GM11168 (cell line): Measurements from ENCODE around the gene TAGLN2.

ENCODE experiments used
- in situ Hi-C: fragments of 300-500 bp; cut with MboI; formaldehyde crosslinking; loops from one replicate; pipeline ENCODE4 v1.12.0; 2022; ENCODE audit warnings: low sequenced_read_pairs; ENCODE audit not compliant: unreplicated experiment

Gene TAGLN2

DNA sequence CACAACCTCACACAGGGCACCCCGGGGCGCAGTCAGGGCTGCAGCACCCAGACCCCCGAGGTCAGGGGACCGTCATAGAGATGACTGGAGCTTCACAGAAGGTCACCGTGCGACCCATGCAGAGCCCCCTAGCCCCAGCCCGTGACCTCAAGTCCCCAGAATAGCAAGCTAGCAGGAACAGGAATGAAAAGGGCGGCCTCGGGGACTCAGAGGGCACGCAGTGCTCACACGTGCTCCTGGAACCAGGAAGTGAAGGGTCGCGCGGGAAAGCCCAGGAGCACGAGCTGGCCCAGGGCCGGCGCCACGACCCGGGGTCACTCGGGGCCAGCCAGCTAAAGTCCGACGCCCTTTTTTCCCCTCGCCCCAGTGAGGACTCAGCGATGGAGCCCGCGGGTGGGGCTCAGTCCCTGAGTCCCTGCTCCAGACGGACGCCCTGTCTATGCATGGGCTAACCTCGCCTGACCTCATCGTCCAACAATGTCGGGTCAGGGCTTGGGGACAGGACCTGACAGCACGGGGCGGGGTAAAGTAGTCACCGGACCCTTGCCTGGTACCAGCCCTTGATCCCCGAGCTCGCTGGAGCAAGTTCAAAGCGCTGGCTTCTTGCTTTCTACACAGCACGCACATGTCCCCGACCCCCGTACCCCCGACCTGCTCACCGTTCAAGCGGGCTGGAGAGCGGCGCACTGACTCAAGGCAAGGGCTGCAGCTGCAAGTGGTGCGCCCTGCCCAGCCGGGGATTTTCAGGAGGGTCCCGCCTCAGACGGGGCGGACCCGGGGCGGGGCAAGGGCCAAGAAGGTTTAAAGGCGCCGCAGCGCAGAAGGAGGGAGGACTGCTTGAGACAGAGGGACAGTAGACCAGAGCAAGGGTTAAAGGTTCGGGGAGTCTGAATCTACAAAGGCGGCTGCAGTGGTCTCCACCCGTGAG is at the start of gene TAGLN2:
Gene TAGLN2 (minus strand): TSS at position 717 of the 928 bp plus-strand sequence. CDS start 4,998 bp downstream, outside the sequence.
- in situ Hi-C loops, result no loop called here

DNA sequence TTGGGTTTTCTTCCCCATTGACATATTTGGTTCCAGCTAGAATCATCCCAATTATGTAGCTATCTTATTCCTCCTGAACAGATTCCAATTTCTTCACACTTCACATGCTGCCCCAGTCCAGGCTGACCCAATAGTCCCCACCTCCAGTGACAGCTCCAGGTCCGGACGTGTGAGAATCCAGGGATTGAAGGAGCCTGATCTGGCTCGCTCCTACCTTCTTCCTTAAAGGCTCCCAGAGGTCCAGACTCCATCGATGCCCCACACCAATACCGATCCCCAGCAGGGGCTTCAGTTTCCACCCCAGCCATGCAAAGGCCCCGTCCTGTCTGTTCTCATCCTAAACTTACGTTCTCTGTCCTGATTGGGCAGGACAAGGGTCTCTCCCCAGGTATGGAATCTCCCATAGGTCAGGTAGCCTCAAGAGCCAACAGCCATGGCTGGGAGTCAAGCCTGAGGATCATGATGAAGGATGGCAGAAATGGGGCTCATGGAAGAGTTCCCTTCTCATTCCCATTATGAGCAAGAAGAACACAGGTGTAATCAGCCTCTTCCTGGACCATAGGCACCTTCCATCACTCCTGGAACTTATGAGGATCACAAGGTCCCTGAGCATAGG is 49.2 kb upstream of the TAGLN2 start:
- in situ Hi-C loops, result no loop called here

DNA sequence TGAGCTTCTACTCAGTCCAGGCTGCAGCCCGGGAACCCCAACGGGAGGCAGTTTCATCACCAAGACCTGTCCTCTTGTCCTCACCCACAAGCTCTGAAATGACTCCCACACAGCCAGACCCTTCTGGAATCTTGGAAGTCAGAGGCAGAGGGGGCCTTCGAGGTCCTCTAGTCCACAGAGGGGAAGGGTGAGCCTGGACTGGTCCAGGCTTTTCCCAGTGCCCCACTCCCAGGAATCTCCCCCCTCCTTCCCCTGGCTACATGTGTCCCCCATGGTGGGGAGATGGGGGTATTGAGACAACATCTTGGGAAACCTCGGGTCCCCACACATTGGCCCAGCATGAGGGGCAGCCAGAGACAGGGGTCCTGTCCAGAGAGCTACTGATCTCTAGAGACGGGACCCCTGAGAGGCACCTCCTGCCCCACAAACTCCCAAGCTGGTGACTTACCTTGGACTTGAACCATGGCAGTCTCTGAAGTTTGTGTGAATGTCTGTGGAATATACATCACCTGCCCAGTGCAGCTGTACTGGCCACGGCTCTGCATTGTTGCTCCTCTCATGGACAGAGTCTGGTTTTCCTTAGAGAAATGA is 48.1 kb upstream of the TAGLN2 start:
- in situ Hi-C loops, result no loop called here

DNA sequence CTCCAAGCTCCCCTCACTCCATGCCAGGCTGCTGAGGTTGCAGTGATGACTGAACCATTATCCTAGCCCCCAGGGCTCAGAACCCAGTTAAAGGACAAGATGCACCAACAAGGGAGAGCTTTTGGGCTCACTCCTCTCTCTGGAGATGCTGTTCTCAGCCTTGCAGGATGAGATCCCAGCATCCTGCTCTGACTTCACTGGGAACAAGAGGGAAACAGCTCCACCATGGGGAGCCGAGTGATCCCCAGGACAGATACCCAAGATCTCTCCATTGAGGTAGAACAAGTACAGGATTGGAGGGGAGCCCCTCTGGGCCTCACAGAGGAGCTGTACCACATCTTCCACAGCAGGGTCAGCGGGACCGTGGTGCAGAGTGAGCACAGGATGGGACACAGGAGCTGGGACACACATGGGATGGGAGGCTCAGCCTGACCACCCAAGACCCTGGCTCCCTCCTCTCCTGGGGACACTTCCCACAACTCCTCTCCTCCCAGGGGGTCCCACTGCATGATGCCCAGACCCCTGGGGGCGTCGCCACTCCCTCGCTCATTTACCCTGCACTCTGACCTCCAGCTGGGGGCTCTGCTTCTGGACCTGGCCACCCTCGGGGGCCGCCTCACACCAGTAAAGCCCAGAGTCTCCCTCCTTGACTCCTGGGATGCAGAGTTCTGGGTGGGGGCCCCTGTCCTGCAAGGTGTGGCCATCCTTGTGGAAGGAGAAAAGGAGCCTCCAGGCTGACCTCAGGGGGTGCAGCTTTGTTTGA is 47.3 kb upstream of the TAGLN2 start:
- in situ Hi-C loops, result no loop called here

DNA sequence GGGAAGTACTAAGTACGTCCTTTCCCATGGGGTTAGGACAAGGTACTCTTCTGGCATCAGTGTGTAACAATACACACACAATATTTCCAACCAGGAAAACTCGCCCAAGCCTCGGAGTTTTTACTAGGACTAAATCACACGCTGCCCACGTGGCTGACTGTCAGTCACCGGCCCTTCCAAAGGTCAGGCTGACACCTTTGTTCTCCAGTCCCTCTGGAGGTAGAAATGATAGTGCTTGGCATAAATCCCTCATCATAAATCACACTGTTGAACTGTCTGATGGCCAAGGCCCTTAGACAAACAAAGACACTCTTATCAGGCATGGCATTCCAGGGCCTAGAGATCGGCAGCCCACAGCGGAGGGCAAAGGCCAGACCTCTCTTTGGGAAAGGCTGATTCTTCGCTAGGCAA is 45.6 kb upstream of the TAGLN2 start:
- in situ Hi-C loops, result no loop called here

DNA sequence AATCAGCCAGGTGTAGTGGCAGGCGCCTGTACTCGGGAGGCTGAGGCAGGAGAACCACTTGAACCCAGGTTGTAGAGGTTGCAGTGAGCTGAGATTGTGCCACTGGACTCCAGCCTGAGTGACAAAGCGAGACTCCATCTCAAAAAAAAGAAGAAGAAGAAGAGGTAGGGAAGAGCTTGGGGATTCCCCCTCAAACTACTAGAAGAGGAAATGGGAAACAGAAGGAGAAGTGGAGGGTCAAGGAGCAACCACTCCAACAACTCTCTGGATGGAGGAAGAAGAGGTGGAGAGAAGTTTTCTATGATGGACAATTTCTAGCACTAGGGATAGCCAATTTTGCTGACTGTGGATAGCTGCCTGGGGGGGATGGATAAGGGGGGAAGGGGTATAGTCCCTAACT is 43.6 kb upstream of the TAGLN2 start:
- in situ Hi-C loops, result no loop called here

DNA sequence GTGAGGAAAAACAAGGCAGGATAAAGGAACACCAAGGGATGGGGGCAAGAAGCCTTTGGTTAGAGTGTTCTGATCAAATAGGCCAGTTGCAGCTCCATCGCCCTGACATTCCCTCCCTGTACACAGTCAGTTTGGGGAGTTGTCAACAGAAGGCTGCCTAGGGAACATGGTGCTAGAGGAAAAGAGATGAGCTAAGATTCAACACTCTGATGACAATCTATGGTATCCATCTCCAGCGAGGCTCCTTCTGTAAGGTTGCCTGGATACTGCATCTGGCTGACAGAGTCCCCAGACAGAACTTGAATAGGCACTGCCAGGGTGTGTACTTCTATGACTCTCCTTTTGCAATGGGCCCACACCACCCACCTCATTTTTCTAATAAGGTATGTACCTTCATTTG is 40.0 kb upstream of the TAGLN2 start:
- in situ Hi-C loops, result no loop called here

DNA sequence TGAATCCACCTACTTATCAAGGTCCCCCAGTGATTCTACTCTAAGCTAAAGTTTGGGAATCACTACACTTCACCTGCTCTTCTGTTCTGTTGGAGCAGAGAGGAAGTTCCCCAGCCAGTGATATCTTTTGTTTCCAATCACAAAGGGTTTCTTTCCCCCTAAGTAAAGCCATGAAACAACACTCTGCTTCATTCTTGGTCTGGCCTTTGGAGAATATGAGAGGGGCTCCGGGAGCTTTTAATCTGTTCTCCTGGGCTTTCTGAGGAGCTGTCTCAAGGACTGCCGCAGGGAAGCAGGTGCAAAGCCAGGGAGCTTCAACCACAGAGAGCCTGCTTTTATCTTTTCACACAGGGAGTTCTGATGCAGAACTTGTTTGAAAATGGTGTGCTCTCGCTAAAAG is 38.8 kb upstream of the TAGLN2 start:
- in situ Hi-C loops, result no loop called here

DNA sequence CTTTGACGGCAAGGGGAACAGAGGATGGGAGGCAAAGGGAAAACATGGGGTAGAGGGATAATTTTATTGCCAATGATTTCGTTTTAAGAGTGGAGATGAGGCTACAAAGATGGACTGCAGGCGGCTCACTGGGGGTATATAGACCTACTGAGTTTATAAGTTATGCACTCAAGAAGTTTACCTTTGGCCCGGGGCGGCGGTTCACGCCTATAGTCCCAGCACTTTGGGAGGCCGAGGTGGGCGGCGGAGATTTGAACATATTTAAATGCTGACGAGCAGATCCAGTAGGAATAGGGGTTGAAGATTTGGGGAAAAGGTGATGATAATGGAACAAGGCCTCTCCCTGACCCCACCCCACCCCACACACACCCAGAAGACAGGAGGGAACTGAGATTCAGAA is 36.9 kb upstream of the TAGLN2 start:
- in situ Hi-C loops, result no loop called here

DNA sequence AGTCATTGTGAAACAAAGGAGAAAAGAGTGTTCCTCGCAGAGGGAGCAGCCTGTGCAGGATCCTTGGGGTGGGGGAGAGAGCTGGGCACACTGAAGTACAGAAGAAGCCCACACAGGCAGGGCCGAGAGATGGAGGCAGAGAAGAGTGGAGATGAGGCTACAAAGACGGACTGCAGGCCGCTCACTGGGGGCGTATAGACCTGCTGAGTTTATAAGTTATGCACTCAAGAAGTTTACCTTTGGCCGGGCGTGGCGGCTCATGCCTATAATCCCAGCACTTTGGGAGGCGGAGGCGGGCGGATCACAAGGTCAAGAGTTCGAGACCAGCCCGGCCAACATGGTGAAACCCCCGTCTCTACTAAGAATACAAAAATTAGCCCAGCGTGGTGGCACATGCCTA is 36.3 kb upstream of the TAGLN2 start:
- in situ Hi-C loops, result no loop called here

DNA sequence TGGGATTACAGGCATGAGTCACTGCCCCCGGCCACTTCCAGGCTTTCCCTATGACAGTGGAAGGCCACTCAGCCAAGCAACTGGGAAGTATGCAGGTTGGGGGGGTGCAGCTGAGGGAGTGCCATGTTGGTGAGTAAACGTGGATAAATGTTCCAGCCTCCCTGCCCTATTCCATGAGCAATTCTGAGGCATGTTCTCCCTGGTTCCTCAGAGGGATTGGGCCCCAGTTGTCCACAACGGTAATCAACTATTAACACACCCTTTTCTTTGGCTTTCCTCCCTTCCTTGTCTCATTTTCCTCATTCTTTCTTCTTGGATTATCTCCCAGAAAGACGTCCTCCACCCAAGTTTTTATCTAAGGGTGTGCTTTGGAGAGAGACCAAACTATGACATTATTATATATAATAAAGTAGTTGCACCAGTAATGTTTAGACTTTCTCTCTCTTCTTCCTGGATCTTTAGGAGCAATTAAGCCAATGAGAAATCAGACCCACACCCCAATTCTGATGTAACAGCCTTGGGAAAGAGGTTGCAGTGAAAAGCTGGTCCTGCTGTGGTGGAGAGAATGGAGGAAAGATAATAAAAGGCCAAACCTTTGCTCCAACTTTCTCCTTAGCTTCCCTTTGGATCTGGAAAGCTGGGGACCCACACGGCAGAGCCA is 35.5 kb upstream of the TAGLN2 start:
- in situ Hi-C loops, result no loop called here

DNA sequence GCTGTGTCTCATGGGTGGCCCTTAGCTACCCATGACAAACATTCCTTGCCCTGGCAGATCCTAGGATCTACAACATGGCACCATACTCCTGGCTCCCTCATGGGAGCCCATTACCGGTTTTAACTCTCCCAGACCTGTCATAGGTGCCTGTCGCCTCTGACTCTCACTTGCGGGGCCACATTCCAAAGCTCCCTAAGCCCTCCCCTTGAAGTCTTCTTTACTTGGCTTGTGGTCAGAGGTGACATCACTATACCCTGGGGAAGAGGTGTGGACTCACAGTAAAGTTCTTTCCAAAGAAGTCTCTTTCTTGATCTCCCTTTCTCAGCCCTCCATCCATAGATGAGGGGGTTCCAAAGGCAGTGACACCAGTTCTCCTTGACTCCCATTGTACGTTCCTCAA is 34.1 kb upstream of the TAGLN2 start:
- in situ Hi-C loops, result no loop called here

DNA sequence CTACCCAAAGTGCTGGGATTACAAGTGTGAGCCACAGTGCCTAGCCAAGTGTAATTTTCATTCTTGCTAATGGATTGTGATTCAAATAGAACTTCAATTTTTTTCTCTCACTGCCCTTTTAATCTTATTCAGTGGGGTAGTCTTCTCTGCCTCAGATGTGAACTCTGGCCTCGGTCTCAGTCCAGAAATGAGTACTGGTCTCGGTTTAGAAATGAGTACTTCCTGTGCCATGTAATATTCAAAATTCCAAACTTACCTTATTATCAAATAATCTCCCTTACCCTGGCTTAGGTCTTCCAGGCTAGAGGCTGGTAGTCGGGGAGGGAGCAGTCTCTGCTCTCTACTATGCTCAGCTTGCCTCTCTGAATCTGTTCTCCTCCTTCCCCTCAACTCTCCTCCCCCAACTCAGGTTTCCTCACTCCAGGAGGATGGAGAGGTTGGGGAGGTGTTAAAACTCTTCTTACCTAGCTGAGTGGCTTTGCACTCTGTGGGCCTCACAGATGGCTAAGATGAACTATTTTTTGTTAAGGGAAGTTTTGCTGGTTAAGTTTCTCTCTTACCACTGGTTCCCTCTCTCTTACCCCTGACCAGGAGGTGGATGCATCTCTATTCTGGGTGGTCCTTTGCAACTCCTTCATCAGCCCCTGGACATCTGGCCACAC is 33.5 kb upstream of the TAGLN2 start:
- in situ Hi-C loops, result no loop called here

DNA sequence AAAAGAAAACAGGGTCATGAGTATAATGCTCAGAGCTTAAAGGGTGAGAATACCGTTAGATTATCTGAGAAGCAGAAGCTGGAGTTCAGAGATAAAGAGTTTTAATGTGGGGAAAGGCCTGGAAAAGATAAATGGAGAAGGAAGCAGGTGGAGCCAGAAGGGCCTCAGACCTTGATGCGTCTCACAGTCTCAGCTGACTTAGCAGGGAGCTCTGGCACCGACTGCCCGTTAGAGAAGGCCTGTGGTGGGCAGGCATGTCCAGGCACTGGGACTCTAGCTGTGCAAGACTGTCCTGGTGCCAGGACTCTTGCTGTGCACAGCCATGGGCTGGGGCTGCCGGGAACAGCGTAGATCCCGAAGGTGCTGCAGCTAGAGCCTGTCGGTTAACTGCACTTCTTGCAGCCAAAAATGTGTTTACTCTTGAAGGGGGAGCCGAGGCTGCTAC is 32.5 kb upstream of the TAGLN2 start:
- in situ Hi-C loops, result no loop called here

DNA sequence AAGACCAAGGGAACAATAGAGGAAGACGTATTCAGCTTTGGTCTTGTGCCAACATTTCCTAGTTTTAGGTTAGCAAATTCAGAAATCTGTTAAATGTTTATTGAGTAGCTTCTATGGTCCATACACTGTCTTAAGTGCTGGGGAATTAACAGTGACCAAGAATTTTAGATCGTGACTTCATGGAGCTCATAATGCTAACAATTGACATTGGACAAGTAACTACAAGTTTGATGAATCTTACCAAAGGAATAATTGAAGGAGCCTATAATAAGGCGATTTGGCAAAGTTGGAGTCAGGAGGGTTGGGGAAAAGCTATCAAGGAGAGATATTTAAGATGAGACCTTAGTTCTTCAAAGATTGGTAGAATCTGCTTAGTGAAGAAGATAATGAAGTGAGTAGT is 30.1 kb upstream of the TAGLN2 start:
- in situ Hi-C loops, result no loop called here

DNA sequence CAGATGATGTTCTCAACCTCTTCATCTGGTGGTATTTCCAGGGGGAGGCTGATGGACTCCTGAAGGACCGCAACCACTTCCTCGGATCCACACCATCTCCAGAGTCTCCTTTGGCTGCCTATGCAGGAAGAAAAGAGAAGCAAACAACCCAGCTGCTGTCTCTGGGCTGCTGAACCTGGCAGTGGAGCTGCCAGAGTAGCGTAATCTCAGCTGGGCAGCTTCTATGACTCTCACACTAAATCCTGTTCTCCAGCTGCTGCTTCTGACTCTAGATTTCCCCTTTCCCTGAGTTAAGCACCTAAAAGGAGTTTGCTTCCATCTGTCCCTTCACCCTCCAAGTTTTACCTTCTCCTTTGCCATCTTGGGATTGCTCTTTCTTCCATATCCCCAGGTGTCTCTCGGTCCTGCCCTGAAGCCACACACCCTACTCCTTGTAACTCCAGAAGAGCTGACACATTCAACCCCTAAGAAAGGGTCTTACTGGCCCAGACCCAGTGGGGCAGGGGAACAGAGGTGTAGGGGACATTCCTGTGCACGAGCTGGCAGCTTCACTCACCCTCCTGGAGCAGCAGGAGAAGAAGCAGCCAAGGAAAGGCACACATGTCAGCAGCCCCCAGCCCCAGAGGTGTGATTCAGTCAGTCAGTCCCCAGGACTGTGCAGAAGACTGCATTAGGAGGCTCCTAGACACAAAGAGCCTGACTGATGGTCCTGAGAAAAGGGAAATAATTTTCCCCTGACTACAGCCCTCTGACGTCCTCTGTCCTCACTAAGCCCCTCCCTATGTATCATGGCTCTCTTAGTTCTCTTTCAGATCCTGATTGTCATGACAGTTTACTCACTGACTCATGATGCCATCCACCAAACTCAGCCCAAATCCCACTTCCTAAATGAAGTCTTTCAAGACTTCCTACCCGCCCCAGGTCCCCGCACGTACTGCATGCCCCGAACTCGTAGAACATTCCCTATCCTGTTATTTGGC is 28.5 kb upstream of the TAGLN2 start, which contains the start of gene SLAMF9:
Gene SLAMF9 (minus strand): TSS at position 702 of the 980 bp plus-strand sequence. CDS start 100 bp downstream, at position 602.
- in situ Hi-C loops, result no loop called here

DNA sequence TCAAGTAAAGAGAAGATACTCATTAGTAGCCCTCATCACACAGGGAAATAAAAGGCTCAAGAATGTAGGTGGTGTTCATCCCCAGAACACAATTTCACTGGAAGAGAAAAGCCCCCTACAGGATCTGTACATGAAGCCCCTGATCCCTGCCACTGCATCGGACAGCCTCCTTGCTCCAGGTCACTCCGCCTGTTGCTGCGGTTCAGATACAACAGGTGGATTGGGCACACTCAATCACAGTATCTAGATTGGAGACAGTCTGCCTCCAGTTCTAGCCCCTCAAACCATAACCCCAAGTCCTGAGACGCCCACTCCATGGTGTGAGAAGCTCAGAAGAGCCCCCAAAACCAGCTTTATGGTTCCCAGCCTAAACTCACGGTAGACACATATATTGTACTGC is 27.6 kb upstream of the TAGLN2 start:
- in situ Hi-C loops, result no loop called here

DNA sequence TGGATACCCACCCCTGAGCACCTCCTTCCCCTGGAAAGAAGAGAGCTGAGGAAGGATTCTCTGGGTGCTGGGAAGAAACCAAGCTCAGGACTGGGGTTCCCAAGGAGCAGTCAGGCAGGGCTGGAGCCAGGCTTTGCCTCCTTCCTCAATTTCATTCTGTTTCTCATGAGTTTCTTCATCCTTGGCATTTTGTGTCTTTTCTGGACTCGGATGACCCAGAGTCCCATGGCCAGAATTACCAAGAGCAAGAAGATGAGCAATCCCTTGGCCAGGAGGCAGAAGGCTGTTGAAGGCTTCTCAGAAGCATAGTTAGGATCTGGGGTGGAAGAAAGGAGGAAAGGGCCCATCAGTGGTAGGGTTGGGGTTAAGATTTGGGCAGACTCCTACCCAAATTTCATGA is 26.2 kb upstream of the TAGLN2 start:
- in situ Hi-C loops, result no loop called here
